ENCODE results near the gene AKNA.

AKNA gene

GRCh38 chr9:114372921-114373448 is 14.8 kb downstream of the AKNA start:
- POLR2A ChIA-PET (ENCODE audit: low non-redundant PET) = no interaction called here
- DNase-seq (ENCODE audit: low spot score) = no peak
- peak overlapping the region; percentile 89 for H3K27ac ChIP-seq

GRCh38 chr9:114371973-114372917 is 15.5 kb downstream of the AKNA start:
- TF ChIP-seq CTCF (conservative IDR thresholded peaks at IDR 0.05; ENCODE audit: low read depth) = no peak
- peak; percentile 91 for DNase-seq (ENCODE audit: low spot score)
- POLR2A ChIA-PET (ENCODE audit: low non-redundant PET) = no interaction called here
- peak overlapping the region; percentile 89 for H3K27ac ChIP-seq
- CTCF ChIA-PET = interaction anchor here (0.5 to 0.7 kb wide), 4 partner anchors 153 to 295 kb away, joined by 3 to 5 read pairs (median 4); no protein-coding TSS in a partner anchor

More at GRCh38 chr9:114372921-114373448, 14.8 kb downstream of the AKNA start:
- TF ChIP-seq CTCF (conservative IDR thresholded peaks at IDR 0.05; ENCODE audit: low read depth) = no peak
- CTCF ChIA-PET = no interaction called here

- H3K27ac ChIP-seq = peak overlapping the region; percentile 89
- no peak for TF ChIP-seq CTCF (conservative IDR thresholded peaks at IDR 0.05; ENCODE audit: low read depth)
- ChIA-PET POLR2A (ENCODE audit: low non-redundant PET) (no interaction called here), CTCF (interaction anchor here (0.5 to 0.7 kb wide), 3 partner anchors 153 to 294 kb away, joined by 3 to 5 read pairs (median 4); no protein-coding TSS in a partner anchor)
- DNase-seq (ENCODE audit: low spot score) = no peak
Measured at GRCh38 chr9:114371343-114371944, 16.3 kb downstream of the AKNA start.

GRCh38 chr9:114370968-114371320 is 16.8 kb downstream of the AKNA start:
- TF ChIP-seq CTCF (conservative IDR thresholded peaks at IDR 0.05; ENCODE audit: low read depth) = no peak
- ChIA-PET CTCF (no interaction called here), POLR2A (ENCODE audit: low non-redundant PET) (no interaction called here)
- no peak for DNase-seq (ENCODE audit: low spot score)
- H3K27ac ChIP-seq = peak overlapping the region; percentile 89

- no peak for TF ChIP-seq CTCF (conservative IDR thresholded peaks at IDR 0.05; ENCODE audit: low read depth)
- peak overlapping the region; percentile 11 for H3K27ac ChIP-seq
- POLR2A ChIA-PET (ENCODE audit: low non-redundant PET) = no interaction called here
- CTCF ChIA-PET = interaction anchor here (0.7 kb wide), 2 partner anchors 9 to 234 kb away, joined by 3 to 4 read pairs; no protein-coding TSS in a partner anchor
- DNase-seq (ENCODE audit: low spot score) = no peak
Measured at GRCh38 chr9:114370251-114370967, 17.4 kb downstream of the AKNA start.

Data from RWPE1 (cell line).